Cardiac fibroblast (primary cell): ENCODE results near the gene CUL3.
A peak's percentile ranks its signal among the peaks of the same experiment; 100 is the strongest.

ENCODE experiments used
- DNase-seq, 2 donors: peaks; one replicate each; pipeline versions ENCODE4 v3.0.0 to v3.0.0-alpha.2; 2010; ENCODE audit warnings: low read depth in 2 of 2
- H3K4me3 ChIP-seq, 2 donors: replicated peaks in 1 of 2; 1 replicate in 1 of 2; 2 replicates in 1 of 2; pipeline ENCODE4 v1.5.1; 2011; ENCODE audit warnings: low read depth in 2 of 2, low read length in 2 of 2, mild to moderate bottlenecking in 2 of 2, moderate library complexity in 1 of 2
- TF ChIP-seq, protein P1 (sequence below): IDR thresholded peaks from one replicate; pipeline ENCODE4 v1.5.1; 2011; ENCODE audit warnings: low read depth, mild to moderate bottlenecking, low read length, inconsistent platforms

CUL3 gene

DNA sequence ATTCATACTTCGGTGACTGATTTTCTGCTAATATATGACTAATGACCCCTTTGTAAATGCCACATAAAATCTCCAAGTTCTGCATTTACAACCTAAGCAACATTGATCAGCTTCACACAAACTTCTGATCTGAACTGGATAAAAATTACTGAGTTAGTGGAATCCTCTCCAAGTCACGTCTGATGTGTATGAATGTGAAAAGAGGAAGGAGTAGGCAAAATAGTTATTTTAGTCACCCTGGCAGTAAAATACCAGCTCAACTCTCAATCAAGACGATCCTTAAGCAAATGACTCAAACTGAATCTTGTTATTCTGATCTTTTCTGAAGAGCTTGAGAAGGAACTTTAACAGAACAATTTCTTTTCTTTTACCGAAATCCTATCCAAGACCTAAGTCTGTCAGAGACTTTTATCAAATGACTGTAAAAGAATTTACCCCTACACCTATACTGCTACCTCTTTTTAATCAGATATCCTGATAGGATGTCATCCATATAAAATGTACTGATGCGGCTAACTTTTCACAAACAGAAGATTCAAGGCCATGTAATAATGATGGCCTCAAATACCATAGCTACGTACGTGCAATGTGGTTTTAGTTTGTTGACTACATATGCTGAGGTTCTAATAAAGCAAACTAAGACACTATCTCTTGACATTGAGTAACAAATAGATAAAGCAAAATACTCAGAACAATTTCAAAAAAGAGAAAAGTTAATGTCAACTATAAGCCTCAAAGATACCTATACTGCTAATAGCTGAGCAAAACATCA is 23.7 kb downstream of the CUL3 start:
- no peak for DNase-seq

GRCh38 chr2:224560549-224560948 is 24.6 kb downstream of the CUL3 start:
- TF ChIP-seq, protein P1, sequence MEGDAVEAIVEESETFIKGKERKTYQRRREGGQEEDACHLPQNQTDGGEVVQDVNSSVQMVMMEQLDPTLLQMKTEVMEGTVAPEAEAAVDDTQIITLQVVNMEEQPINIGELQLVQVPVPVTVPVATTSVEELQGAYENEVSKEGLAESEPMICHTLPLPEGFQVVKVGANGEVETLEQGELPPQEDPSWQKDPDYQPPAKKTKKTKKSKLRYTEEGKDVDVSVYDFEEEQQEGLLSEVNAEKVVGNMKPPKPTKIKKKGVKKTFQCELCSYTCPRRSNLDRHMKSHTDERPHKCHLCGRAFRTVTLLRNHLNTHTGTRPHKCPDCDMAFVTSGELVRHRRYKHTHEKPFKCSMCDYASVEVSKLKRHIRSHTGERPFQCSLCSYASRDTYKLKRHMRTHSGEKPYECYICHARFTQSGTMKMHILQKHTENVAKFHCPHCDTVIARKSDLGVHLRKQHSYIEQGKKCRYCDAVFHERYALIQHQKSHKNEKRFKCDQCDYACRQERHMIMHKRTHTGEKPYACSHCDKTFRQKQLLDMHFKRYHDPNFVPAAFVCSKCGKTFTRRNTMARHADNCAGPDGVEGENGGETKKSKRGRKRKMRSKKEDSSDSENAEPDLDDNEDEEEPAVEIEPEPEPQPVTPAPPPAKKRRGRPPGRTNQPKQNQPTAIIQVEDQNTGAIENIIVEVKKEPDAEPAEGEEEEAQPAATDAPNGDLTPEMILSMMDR, result no peak
- no peak for DNase-seq
- H3K4me3 ChIP-seq, result no peak overlapping the region

More for the DNA sequence above, 23.7 kb downstream of the CUL3 start:
- TF ChIP-seq, protein P1, result no peak
- no peak overlapping the region for H3K4me3 ChIP-seq

GRCh38 chr2:224557610-224558009 is 27.6 kb downstream of the CUL3 start:
- TF ChIP-seq, protein P1, result no peak
- H3K4me3 ChIP-seq, result no peak overlapping the region
- DNase-seq, result no peak

DNA sequence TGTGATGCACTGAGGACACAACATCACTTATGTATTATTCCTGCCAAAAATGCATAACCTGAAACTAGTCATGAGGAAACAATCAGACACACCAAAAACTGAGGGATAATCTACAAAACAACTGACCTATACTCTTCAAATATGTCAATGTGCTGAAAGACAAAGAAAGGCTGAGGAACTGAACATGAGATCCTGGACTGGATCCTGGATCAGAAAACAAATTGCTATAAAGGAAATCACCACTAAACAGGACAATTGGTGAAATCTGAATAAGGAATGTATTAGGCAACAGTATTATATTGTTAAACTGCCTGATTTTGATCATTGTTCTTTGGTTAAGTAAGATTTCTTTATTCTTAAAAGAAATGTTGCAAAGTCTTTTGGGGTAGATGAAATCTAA is 28.8 kb downstream of the CUL3 start:
- H3K4me3 ChIP-seq, result no peak overlapping the region
- TF ChIP-seq, protein P1, result no peak
- peak in 1 of 2 donors; percentile 51 for DNase-seq

DNA sequence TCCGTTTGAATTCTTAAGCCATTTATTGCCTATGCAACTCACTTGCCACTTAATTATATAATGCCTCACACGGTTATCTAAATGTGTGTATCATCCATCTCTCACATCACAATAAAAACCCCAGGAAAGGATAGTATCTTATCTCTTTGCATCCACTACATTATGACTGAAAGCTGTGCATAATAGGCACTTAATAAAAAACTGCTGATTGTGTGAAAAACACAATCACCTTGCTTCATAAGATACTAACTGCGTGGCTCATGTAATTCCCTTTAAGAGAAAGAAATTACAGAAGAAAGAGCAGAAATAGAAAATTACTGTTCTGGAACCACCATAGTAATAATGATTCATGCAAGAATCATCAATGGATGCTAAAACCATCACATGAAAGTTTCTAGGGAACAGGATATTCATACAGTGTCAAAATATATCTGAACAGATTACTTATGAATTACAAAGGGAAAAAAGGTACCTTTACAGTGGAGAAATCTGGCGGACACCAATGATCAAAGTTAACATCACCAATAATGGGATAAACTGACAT is 29.3 kb downstream of the CUL3 start:
- H3K4me3 ChIP-seq, result no peak overlapping the region
- peak in 1 of 2 donors; percentile 29 for DNase-seq
- TF ChIP-seq, protein P1, result no peak

DNA sequence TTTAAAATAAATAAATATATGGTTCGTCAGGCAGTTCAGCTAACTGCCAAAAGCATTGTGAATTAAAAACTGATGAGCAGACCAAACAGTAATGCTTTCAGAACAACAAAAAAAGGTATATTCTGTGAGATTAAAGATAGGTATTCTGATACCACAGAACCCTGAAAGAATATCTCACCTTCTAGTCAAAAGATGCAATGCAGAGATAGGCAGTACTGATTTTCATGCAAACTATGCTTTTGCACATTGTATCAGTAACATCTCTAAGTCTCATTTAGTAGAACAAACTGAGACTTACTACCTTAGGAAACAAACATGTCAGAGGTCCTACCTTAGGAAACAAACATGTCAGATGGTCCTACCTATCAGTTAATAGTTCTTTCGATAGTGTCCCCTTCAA is 32.4 kb downstream of the CUL3 start:
- no peak for DNase-seq
- no peak overlapping the region for H3K4me3 ChIP-seq
- TF ChIP-seq, protein P1, result no peak
